GM21737 (cell line): Measurements from ENCODE around the gene IFT74.

Source experiments
- ATAC-seq: cut with Tn5 transposase; IDR thresholded peaks from one replicate; pipeline ENCODE4 v1.9.1; 2021; ENCODE audit warnings: mild to moderate bottlenecking, moderate library complexity; ENCODE audit not compliant: unreplicated experiment

IFT74 gene

DNA sequence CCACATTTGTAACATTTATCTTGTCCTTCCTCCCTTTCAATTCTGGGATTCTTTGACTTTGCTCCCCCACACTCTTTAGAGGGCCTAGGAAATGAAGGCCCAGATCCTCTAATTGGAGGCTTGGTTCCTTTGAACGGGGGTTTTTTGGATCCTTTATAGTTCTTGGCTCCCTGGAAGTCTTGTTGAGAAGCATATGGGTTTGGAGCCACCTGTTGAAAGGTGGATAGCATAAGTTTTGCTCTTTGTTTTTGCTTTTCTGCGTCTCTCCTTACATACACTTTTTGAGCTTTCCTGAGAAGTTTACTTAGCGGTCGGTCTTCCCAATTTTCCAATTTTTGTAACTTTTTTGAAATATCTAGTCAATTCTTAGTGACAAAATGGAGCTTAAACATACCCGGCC is 17.8 kb downstream of the IFT74 start:
- ATAC-seq, result no peak

DNA sequence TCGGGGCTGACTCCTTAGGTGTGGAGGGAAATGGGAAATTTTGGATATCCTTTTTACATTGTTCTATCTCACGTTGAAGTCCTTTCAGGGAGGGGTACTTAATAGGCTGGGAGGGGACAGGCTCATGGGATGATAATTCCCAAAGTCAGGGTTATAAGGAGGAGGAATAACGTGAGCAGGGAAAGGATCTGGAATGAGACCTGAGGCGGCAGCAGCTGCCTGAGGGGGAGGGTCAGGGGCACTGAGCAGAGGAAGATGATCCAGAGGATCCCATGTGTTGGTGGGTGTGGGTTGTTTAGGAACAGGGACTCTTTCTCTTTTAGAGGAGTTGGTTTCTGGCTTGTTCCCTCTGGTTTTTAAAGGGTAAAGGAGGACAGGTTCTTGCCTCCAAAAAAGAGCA is 18.7 kb downstream of the IFT74 start:
- no peak for ATAC-seq

DNA sequence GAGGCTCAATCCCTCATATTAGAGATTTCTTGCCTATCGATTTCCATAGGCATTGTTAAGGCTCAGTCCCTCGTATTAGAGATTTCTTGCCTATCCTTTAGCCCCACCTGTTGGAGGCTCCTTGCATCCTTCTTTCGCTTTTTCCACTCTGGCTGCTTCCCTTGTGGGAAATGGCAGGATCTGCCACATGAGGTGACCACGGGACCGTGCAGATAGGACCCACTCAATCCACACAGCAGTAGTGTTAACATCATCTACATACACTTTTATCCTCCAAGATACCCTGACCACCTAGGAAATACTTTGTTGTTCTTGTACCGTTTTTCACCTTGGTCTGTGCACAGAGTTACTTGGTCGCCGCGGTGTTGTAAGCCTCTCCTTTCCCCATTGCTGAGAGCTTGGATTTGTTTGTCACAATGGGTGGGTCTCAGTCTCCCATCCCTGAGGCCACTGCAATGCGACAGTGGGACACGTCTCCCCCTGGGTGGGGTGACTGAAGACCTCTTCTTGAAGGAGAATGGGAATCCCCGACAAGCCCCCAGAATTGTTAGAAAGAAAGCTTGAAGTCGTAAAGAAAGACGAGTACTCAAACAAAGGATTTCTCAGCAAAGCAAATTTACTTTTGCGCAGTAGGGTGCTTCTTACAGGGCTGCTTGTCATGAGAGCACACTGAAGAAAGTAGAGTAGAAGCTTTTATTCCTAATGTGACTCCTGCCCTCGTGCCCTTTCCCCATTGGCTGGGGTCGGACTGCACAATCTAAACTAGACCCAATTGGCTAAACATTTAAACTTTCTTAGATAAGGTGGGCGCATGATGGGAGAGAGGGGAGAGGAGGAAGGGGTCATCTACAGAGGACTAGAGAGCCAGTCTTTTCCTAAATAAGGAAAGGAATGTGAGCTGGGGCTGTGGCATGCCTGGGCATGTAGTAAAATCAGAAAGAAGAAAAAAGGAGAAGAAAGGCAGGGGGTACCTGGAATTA is 19.8 kb downstream of the IFT74 start:
- no peak for ATAC-seq

DNA sequence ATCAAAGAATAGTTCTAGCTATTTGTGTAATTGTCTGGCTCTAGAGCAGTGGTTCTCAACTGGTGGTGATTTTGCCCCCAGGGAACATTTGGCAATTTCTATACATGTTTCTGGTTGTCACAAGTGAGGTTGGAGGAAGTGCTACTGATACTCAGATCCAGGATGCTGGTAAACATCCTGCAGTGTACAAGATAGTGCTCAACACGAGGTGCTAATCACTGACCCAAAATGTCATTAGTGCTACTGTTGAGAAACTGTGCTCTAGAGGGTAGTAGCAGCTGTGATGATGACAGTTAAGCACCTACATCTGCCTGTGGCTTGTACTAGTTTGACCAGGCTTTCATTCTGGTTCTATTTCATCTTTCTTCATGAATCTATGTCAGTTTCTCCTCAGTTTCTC is 27.1 kb downstream of the IFT74 start:
- peak; percentile 96 for ATAC-seq

DNA sequence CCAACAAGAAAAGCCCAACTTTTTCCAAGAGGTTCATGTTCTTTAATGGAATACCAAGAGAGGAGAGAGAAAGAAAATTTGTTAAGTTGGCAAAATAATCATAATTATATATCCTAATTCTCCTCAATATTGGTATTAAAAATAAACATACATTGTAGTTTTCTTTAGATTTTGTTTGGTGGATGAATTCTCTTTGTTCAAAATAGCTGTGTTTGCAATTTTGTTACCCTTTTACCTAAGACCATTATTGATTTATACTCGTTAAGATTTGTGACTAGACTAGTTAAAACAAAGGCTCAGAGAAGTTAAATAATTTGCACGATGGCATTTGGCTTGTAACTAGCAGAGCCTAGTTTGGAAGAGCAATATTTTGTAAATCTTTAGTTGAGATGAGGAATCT is 39.6 kb downstream of the IFT74 start:
- no peak for ATAC-seq

DNA sequence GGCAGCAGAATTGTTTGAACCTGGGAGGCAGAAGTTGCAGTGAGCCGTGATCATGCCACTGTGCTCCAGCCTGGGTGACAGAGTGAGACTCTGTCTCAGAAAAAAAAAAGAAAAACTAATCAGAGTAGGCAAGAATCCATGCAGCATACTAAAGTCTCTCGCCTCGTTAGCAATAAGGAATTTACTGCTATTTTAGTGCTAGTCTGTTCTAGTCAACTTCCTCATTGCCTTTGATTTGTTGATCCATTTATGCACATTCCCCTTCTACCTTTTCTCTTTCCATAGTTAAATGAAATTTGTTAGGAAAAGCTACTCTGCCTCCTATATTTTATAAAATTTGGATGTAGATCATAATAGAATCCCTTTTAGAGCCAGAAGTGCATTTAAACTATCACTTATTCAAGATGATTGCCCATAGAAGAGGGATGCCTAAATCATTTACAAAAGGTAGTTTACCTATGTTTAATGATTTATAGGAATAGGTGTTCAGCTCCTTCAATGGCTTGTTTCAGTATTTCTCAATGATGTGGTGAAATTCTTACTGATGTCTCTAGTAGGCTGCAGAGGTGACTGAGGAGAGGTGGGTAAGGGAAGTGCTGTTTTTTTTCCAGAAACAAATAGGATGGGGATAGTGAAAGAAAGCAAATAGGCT is 47.3 kb downstream of the IFT74 start:
- ATAC-seq, result no peak

DNA sequence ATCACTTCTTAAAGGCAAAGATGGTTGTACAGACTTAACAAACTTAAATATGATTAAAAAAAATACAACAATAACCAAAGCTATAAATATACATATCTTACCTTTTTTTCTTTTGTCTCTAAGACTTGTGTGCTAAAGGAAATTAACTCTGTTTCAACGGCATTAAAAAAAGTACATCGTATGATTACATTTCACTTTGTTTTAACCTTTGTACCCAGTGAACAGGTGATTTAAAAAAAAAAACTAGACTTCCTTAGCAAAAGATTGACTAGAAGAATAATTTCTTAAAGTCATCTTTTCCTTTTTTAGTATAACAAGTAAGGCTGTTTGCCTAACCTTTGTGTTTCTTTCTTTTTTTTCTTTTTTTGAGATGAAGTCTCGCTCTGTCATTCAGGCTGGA is 49.3 kb downstream of the IFT74 start, which contains the start of gene LRRC19:
LRRC19 (minus strand) TSS at position 182 of the 400 bp plus-strand sequence. CDS start 5,978 bp downstream, outside the sequence.
- ATAC-seq, result no peak

DNA sequence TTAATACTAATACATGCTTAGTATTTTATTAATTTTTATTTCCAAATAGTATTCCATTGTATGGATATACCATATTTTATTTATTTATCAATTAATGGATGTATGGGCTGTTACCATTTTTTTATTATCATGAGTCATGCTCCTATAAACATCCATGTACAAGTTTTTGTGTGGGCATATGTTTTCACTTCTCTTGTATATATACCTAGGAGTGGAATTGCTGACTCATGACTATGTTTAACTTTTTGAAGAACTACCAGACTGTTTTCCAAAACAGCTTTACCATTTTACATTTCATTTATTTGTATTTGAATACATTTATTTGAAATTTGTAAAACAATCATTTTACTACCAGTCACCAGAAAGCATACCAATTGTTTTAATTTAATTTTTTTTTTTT is 63.4 kb downstream of the IFT74 start:
- no peak for ATAC-seq

DNA sequence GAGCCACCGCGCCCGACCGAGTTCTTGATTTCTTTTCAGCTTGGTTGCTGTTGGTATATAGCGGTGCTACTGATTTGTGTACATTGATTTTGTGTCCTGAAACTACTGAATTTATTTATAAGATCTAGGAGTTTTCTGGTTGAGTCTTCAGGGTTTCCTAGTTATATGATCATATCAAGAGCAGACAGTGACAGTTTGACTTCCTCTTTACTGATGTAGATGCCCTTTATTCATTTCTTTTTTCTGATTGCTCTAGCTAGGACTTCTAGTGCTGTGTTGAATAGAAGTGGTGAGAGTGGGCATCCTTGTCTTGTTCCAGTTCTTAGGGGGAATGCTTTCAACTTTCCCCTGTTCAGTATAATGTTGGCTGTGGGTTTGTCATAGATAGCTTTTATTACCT is 66.7 kb downstream of the IFT74 start:
- no peak for ATAC-seq

DNA sequence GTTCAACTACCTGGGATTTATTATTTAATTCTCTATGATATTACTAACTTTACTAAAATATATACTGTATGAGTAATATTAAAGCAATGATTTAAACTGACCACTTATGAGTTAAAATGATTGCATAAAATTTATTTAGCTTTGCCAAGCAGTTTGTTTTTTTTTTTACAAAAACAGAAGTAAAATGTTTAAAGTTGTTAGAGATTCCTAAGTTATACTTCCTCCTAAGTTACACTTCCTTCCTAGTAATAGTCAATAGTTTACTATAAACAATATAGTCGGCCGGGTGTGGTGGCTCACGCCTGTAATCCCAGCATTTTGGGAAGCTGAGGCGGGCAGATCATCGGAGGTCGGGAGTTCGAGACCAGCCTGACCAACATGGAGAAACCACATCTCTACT is 73.0 kb downstream of the IFT74 start:
- ATAC-seq, result no peak

DNA sequence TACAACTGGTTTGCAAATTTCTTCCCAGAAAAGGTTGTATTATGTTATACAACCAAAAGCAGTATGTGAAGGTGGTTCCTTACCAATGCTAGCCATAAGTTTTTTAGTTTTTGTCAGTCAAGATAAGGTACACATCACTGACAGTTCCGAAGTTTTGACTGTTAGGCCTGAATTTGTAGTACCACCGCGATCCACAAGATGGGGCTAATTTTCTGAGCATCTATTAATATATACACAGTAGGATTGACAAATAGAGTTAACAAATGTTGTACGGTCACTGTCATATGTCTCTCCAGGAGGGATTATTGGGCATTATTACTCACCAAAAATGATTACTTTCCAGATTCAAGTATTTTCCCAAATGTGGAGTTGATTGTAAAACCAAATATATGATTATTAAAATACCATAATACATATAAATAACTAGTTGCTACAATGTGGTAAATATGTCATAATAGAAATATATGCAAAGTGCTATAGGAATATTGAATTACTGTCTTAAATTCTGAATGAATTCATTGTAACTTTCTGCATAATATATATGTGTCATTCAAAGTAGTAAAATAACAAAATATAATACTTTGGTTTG is 77.7 kb downstream of the IFT74 start:
- ATAC-seq, result peak; percentile 69

DNA sequence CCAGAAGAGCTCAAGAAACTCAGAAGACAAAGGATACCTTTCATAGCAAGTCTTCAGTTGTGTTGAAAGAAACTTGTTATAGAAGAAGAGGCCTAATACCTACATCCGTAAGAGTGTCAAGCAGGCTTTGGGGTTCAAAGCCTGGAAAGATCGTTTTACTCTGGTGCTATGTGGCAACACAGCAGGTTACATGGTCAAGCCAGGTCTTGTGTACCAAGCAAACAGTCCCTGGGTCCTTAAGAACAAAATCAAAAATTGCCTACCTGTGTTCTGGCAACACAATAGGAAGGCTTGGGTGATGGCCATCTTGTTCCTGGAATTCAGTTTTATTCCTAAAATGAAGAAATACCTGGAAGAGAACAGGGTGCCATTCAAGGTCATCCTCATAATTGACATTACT is 81.3 kb downstream of the IFT74 start:
- no peak for ATAC-seq

DNA sequence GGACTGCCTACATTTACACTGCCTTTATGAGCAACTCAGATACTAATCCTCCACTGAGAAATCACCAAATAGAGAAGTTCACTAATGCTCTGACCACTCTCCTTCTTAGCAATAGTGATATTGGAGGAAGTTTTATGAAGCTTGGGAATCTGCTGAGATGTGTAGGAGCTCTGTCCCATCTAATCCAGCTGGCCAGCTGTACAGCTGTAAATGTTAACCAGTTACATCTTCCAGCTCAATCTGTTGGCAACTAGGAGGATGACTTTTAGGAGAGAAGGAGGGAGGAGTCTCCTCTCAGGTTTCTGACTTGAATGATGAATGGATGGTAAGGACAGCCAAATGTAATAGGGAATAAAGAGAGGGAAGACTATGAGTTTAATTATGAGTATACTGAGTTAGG is 85.5 kb downstream of the IFT74 start:
- no peak for ATAC-seq

DNA sequence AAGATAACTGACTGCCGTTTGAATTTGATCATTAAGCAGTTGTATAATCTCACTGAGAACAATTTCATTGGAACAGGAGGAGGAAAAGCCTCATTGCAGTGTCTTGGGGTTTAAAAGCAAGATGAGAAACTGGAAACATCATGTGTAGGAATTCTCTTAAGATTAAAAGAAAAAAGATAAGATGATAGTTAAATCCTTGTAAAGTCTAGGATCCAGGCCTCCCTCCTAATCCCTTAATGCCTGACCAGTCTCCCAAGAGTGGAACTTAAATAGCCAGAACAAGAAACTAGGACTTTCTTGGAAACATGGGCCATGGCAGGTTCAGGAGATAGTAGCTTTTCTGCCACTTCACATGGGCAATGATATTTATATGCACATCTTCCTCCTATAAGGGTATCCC is 86.3 kb downstream of the IFT74 start:
- ATAC-seq, result no peak

DNA sequence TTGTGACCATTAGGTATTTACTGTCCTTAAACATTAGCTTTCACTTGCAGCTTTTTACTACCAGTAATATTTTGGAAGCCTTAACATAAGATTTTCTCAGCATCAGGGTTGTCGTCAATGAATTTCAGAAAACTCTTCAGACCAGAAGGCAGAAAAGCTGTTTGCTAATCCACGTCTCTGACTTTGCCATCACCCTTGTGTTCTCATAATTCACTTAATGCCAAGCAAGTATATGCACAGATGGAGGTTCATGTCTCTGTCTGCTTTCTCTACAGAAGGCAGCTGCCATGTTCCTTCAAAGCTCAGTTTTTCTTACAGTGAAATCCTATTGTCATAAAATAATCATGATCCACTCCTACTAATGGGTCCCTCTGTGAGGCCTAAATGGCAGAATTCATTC is 87.0 kb downstream of the IFT74 start:
- ATAC-seq, result no peak

DNA sequence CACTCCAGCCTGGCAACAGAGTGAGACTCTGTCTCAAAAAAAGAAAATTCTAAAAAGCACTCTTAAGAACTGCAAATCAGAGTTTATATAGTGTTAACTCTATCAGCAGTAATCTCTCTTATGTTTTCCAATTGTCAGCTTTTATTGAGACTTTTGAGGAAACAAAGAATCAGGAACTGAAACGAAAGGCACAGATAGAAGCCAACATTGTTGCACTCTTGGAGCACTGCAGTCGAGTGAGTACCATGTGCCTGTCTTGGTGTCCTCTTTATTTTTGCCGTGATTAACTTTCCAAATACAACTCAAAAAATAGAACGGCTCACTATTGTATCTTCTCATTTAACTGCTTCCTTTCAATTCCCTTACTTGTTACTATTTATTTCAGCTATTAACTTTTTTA is 90.9 kb downstream of the IFT74 start:
- ATAC-seq, result no peak

DNA sequence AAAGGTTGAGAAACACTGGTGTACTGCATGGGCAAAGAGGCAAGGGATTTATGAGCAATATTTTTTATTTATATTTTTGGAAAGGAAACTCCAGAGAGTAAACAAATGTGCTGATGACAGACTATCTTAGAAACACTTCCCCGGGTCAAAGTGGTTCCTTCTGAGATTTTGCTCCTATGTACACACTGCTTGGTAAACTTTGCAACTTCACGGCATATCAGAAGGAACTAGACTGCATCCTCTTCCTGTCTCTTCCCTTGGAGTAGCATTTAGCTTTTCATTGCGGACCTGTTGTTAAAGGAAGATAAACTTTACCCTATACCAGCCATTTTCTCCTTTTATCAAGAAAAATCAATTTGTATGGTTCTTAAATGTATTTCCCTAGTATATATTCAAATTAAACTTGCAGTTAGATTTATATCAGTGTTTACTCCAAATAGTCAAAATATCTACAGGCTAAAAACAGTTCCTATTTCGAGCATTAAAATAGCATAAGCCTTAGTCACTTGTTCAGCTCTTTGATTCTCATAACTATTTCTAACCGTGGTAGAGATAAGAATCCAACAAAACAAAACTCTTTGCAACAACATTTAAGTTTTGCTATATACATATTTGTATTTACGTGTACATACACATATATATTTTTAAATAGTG is 97.3 kb downstream of the IFT74 start:
- no peak for ATAC-seq

DNA sequence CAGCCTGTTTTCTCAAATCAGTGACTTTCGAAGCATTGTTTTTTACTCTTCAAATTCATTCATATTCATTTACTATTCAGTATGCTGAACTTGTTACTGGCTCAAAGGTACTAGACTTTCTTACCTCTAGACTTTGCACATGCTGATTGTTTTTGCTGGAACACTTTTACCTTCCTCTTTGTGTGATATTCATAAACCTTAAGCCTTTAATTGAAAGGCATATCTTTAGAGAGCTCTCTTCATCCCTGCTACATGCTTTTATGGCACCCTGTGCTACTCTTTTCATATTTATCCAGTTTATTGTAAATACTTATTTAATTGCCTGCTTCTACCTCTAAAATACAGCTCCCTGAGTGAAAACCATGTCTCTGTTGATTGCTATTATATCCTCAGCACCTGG is 97.9 kb downstream of the IFT74 start:
- no peak for ATAC-seq

DNA sequence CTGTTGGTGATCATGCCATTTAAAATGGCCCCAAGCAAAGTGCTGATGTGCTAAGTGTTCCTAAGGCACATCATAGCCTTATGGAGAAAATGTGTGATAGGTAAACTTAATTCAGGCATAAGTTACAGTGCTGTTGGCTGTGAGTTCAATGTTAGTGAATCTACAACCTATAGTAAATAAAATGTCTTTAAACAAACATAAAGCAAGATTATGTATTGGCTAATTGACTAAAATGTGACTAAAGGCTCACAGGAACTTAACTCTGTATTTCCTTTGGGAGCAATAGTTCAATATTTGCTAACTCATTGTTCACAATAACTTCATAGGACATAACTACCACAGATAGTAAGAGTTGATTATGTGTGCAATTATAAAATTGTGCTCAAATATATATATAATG is 98.6 kb downstream of the IFT74 start:
- ATAC-seq, result no peak

DNA sequence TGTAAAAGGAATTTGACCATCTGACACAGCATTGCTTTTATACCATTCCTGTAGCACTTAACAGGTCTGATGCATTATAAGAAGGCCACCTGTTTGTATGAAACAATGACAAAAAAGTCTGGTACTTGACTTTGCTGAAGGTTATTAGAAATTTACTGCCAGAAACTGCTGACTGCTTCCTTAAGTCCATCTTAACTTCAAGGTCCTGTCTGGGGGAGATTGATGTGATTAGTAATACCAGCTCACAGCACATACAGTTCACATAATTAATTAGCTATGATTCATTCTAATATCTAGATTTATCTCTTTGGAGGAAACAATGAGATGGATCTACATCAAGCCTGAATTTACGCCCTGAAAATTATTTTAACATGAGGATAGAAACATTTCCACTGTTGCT is 103.2 kb downstream of the IFT74 start:
- no peak for ATAC-seq

DNA sequence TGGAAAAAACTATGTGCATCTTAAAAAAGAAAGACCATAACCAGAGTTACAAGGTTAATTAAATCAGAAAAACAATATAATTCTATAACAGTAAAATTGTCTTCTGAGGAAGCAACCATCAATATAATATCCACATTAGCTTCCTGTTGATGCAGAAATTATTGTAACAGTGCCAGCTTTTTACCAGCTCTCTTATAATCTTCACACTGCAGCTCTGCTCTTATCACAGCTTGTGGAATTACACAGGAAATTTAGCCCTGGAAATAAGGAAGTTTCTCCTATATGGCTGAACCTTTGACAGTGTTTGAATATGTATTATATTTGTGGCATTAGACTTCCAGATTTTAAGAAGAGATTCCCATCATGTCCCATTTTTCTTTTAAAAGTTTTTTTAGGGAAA is 103.7 kb downstream of the IFT74 start:
- ATAC-seq, result no peak
